Aorta (tissue), 5 donors: ENCODE results near the gene SYT1. TPM values are rescaled to one million over a fixed set of nuclear protein-coding genes. Genes with fewer than 3 reads are reported as not detected.

Experiments used
- ATAC-seq: fragments of 200-7000 bp; cut with Tn5 transposase; one replicate; pipeline ENCODE4 v1.9.1; 2022; ENCODE audit warnings: moderate library complexity; ENCODE audit not compliant: low FRiP score
- DNase-seq, 2 donors: peaks; one replicate each; pipeline ENCODE4 v3.0.0-alpha.2; 2020
- H3K27ac ChIP-seq, 2 donors: one replicate each; pipeline ENCODE4 v1.5.1; 2013; ENCODE audit warnings: low read length in 2 of 2, mild to moderate bottlenecking in 2 of 2, moderate library complexity in 2 of 2, control low read depth in 1 of 2, inconsistent platforms in 1 of 2, low read depth in 1 of 2
- H3K27me3 ChIP-seq, 2 donors: one replicate each; pipeline ENCODE4 v1.6.1; 2013; ENCODE audit warnings: control low read depth in 1 of 2, low read length in 1 of 2, mild to moderate bottlenecking in 1 of 2, moderate library complexity in 1 of 2; ENCODE audit not compliant: insufficient read depth in 2 of 2, control insufficient read depth in 1 of 2
- H3K36me3 ChIP-seq, 2 donors: one replicate each; pipeline ENCODE4 v1.6.1; 2013; ENCODE audit warnings: control low read depth in 1 of 2, low read length in 1 of 2, mild to moderate bottlenecking in 1 of 2; ENCODE audit not compliant: insufficient read depth in 2 of 2, control insufficient read depth in 1 of 2
- H3K4me1 ChIP-seq, 2 donors: one replicate each; pipeline ENCODE4 v1.6.1; 2013; ENCODE audit warnings: low read length in 2 of 2, control low read depth in 1 of 2, mild to moderate bottlenecking in 1 of 2, moderate library complexity in 1 of 2; ENCODE audit not compliant: insufficient read depth in 2 of 2, control insufficient read depth in 1 of 2
- H3K4me3 ChIP-seq, 2 donors: one replicate each; pipeline ENCODE4 v1.5.1; 2013; ENCODE audit warnings: low read length in 2 of 2, control low read depth in 1 of 2, mild to moderate bottlenecking in 1 of 2
- H3K9me3 ChIP-seq: one replicate; pipeline ENCODE4 v1.6.1; 2013; ENCODE audit warnings: mild to moderate bottlenecking, low read length; ENCODE audit not compliant: control insufficient read depth
- WGBS, 2 donors: extraction: QIAGEN DNeasy Blood & Tissue Kit; methylation state at CpG; one replicate each; pipeline ENCODE4 v1.1.7; 2013; 5-methylcytosine and 5-hydroxymethylcytosine counted together
- intact Hi-C, 2 donors: fragments of 100-400 bp; cut with DNase I; formaldehyde crosslinking; loops; one replicate each; pipeline versions ENCODE4 v1.14.2 to v1.15.0; 2022
- polyA plus RNA-seq, 2 donors: library from polyadenylated mRNA; stranded (reverse); fragments of 200-250 nt; gene quantifications; one replicate each; pipeline ENCODE4 v1.2.3, GENCODE V29; 2013
- total RNA-seq, 2 donors: library from RNA; stranded (reverse); fragmentation: NEBNext Ultra II Directional; extraction: Animal tissue kit (Norgen Biotek cat#: 25700); gene quantifications; one replicate each; pipeline ENCODE4 v1.2.1, GENCODE V29; 2021
- donor health status: healthy with polysubstance abuse.
- donor health status: Bipolar disorder and iron deficiency.
- donor health status: DM: no; HTN: no; CAD: no.
- donor health status: DM: no; HTN: no; CAD: no.
- donor health status: DM: yes; HTN: yes; CAD: no.

The SYT1 gene
- total and polyA plus RNA-seq, 4 donors = 0.05 to 1.8 (median 1.5) TPM; not detected in 1

DNA sequence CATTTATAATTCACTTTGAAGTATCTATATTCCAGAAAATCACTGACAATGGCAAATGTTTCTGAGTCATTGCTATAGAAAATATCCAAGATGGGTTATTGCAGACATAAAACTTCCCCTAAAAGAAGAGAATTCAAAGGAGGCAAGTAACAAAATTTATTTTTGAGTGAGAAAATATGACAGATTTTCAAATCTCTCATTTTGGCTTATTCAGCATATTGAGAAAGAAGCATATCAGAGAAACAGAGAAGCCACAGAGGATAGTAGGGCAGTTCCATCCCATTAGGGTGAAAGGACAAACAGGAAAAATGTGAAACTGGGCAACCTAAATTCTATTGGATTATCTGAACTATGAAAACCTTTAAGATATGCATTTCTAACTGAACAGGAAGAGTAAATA, 85.0 kb downstream of the SYT1 start:
- no peaks in the 10 kb centered on the region for H3K4me1 ChIP-seq
- H3K9me3 ChIP-seq = no peaks in the 10 kb centered on the region
- H3K27ac ChIP-seq = no peak overlapping the region
- ATAC-seq (no peak), DNase-seq (no peak)
- no peaks in the 10 kb centered on the region for H3K36me3 ChIP-seq
- intact Hi-C loops = no loop called here
- H3K27me3 ChIP-seq = no peaks in the 10 kb centered on the region
- H3K4me3 ChIP-seq = no peak overlapping the region

DNA sequence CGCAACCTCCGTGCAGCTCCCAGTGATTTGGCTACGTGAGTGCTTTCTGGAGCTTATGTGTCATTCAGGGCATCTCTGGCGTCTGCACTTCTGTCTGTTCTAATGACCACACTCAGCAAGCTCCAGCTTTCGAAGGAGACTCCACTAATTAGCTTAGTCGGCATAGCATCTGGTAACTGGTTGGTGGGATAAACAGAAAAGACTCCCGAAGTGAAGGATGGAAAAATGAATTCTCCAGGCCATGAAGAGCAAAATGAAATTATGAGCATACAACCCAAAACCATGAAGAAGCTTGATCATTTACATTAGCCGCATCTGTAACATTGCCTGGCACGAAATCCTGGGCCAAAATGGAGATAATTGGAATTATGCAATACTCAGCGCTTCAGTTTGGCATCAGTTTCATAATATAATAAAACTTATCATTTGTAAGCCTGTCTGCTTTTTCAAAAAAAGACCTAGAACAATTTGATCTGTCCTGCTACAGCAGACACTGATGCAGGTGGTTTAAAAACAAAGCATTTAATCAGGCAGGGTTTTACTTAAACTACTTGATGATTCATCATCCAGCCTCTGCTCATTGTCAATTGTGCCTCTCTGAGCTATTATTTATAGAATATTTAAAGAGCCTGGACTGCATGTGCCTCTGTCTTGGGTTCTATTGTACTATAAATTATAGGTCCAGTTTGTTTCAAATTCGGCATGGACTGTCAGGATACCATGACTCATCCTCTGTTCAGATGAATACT, 87.4 kb downstream of the SYT1 start:
- Histone ChIP-seq H3K36me3 (no peaks in the 10 kb centered on the region), H3K4me1 (no peaks in the 10 kb centered on the region), H3K4me3 (no peak overlapping the region), H3K27me3 (no peaks in the 10 kb centered on the region), H3K27ac (no peak overlapping the region), H3K9me3 (no peaks in the 10 kb centered on the region)
- intact Hi-C loops = no loop called here
- ATAC-seq (no peak), DNase-seq (no peak)
- 83% methylated on average over 11 of the region's 11 CpGs for WGBS, 2 donors

DNA sequence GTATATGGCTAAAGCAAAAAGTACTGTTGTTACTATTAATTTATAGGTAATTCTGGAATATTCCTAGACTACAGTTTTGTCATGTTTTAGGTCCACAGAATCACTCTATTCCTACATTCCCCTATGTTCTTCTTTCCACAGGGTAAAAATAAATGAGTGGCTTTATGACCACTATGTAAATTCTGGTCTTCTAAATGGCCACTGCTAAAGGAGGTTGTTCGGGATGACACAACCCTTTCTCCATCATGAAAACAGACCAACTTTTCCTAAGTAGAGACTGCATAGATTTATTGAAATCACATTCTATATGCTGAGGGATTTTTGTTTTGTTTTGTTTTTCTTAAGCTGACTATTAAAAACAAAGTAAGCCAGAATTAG, 88.0 kb downstream of the SYT1 start:
- no peaks in the 10 kb centered on the region for H3K36me3 ChIP-seq
- no peaks in the 10 kb centered on the region for H3K27me3 ChIP-seq
- H3K4me1 ChIP-seq = no peaks in the 10 kb centered on the region
- no peak overlapping the region for H3K4me3 ChIP-seq
- ATAC-seq (no peak), DNase-seq (no peak)
- no peak overlapping the region for H3K27ac ChIP-seq
- no peaks in the 10 kb centered on the region for H3K9me3 ChIP-seq
- intact Hi-C loops = no loop called here
- WGBS, 2 donors = 82 to 91% methylated on average over 1 of the region's 1 CpG

DNA sequence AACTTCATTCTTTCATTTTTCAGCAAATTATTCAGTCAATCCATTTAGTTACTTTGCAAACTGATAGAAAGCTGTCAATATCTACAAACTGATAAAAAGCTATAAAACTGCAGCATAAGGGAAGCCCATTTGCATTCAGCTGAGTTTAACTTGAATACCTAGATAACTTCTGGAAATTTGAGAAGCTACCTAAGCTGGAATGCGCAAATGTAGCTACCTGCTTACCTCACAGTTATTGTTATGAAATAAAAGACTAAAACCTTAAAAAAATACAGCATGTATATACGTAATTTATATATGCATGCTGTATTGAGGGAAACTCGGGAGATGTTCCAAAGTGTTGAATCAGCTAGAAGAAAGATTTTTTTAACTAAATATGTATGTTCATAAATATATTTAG, 94.4 kb downstream of the SYT1 start:
- H3K36me3 ChIP-seq = no peaks in the 10 kb centered on the region
- H3K27ac ChIP-seq = no peak overlapping the region
- no peaks in the 10 kb centered on the region for H3K27me3 ChIP-seq
- intact Hi-C loops = no loop called here
- no peaks in the 10 kb centered on the region for H3K9me3 ChIP-seq
- DNase-seq (no peak), ATAC-seq (no peak)
- H3K4me1 ChIP-seq = no peaks in the 10 kb centered on the region
- WGBS, 2 donors = 80 to 83% methylated on average over 3 of the region's 3 CpGs
- no peak overlapping the region for H3K4me3 ChIP-seq

DNA sequence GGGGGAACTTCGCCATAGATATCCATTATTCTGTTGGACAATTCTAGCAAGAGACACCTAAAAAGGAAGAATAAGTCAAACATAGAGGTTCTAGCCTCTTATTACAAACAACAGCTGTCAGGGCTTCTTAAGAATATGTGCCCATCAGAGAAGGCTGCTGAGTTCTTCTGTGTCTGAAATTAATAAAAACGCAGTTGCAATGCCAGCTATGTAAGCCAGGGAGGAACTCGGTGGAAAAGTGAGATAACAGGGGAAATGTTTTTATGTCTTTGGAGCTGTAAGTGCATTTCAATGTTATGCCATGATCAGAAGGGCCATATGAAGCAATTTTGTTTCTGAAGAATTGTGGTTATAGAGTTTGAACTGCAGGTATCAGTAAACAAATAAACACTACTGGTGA, 95.0 kb downstream of the SYT1 start:
- Histone ChIP-seq H3K4me1 (no peaks in the 10 kb centered on the region), H3K4me3 (no peak overlapping the region), H3K27me3 (no peaks in the 10 kb centered on the region), H3K9me3 (no peaks in the 10 kb centered on the region), H3K36me3 (no peaks in the 10 kb centered on the region), H3K27ac (no peak overlapping the region)
- 36 to 38% methylated on average over 3 of the region's 3 CpGs for WGBS, 2 donors
- intact Hi-C loops = no loop called here
- ATAC-seq (no peak), DNase-seq (no peak)

DNA sequence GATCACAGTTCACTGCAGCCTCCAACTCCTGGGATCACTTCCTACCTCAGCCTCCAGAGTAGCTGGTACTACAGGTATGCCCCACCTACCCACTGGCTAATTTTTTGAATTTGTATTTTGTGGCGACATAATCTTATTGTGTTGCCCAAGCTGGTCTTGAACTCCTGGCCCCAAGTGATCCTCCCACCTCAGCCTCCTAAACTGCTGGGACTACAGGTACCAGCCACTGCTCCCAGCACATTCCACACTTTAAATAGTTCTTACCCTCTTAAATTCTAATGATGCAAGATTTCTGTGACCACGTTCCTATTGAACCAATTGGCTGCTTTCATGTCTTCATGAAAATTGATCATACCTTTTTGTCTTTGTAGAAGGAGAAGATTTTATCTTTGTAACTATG, 96.6 kb downstream of the SYT1 start:
- Histone ChIP-seq H3K36me3 (no peaks in the 10 kb centered on the region), H3K4me1 (no peaks in the 10 kb centered on the region), H3K4me3 (no peak overlapping the region), H3K27me3 (no peaks in the 10 kb centered on the region), H3K27ac (no peak overlapping the region), H3K9me3 (no peaks in the 10 kb centered on the region)
- DNase-seq = no peak
- no peak for ATAC-seq
- WGBS, 2 donors = 92 to 94% methylated on average over 2 of the region's 2 CpGs
- intact Hi-C loops = no loop called here

DNA sequence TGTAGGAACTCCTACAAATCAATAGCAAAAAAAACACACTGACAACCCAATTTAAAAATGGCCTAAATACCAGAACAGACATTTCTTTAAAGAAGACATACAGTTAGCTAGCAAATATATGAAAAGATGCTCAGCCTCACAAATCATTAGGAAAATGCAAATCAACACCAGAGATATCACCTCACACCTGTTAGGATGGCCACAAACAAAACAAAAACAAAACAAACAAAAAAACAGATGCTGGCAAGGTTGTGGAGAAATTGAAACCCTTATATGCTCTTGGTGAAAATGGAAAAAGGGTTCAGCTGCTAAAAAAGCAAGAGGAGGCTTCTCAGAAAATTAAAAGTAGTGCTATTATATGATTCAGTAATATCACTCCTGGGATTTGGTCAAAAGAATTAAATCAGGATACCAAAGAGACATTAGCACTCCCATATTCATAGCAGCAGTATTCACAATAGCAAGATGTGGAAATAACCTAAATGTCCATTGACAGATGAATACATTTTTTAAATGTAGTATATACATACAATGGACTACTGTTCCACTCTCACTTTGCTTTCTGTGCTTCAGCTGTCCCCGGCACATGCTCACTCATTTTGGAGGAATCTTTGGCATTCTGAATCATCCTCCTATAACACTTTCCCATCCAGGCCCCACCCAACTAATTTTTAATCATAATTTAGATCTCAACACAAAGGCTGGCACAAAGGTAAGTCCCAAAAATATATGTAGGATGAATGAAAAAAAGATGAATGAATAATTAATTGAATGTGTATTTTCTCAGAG, 99.1 kb downstream of the SYT1 start:
- Histone ChIP-seq H3K4me1 (no peaks in the 10 kb centered on the region), H3K4me3 (no peak overlapping the region), H3K36me3 (no peaks in the 10 kb centered on the region), H3K27me3 (no peaks in the 10 kb centered on the region), H3K9me3 (no peaks in the 10 kb centered on the region), H3K27ac (no peak overlapping the region)
- DNase-seq = no peak
- intact Hi-C loops = no loop called here
- 65 to 69% methylated on average over 1 of the region's 1 CpG for WGBS, 2 donors
- ATAC-seq = no peak

DNA sequence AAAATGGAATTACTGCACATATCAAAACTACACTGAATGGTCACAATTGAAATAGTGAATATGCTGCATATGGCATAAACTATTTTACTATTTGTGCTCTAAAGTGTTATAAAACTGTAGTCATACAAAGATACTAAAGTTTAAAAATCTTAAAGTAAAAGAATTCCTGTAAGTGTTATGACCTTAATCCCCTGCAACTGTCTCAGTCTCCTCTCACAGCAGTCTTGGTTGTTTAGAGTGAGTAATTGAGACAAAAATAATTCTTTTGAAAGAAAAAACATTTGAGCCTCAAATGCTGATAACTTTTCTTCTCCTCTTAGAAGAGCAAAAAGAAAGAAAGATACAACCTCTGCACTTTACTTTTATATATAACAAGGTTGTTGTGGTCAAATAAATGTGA, 99.9 kb downstream of the SYT1 start:
- no peaks in the 10 kb centered on the region for H3K36me3 ChIP-seq
- intact Hi-C loops = no loop called here
- H3K4me1 ChIP-seq = no peaks in the 10 kb centered on the region
- ATAC-seq (no peak), DNase-seq (no peak)
- H3K9me3 ChIP-seq = no peaks in the 10 kb centered on the region
- no peak overlapping the region for H3K4me3 ChIP-seq
- H3K27me3 ChIP-seq = no peaks in the 10 kb centered on the region
- H3K27ac ChIP-seq = no peak overlapping the region

DNA sequence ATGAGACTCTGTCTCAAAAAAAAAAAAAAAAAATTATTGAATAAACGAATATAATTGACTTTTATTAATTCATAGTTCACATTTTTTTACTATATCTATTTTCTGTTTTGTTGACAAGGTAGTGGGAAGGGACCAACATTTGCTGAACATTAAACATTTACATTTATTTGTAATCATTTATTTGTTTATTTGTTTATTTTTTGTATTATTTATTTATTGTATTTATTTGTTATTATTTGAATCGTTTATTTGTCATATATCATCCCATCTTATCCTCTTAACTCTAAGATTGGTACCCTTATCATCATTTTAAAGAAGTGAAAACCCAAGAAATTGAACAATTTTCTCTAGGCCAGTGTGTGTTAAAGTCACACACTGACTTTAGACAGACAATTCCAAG, 101.5 kb downstream of the SYT1 start:
- H3K27ac ChIP-seq = no peak overlapping the region
- 72 to 84% methylated on average over 2 of the region's 2 CpGs for WGBS, 2 donors
- H3K36me3 ChIP-seq = no peaks in the 10 kb centered on the region
- ATAC-seq (no peak), DNase-seq (no peak)
- intact Hi-C loops = no loop called here
- H3K27me3 ChIP-seq = no peaks in the 10 kb centered on the region
- no peak overlapping the region for H3K4me3 ChIP-seq
- H3K9me3 ChIP-seq = no peaks in the 10 kb centered on the region
- H3K4me1 ChIP-seq = no peaks in the 10 kb centered on the region
